GM12873 (cell line): ENCODE measurements around the gene RXFP3.

ENCODE experiments used
- TF ChIP-seq, protein P1 (sequence below): IDR thresholded peaks from 2 replicates; pipeline ENCODE4 v1.5.1; 2012; ENCODE audit warnings: low read depth, mild to moderate bottlenecking, moderate library complexity, low read length, control low read depth; ENCODE audit not compliant: insufficient read depth; ENCODE audit errors: missing control alignments

Gene RXFP3, protein sequence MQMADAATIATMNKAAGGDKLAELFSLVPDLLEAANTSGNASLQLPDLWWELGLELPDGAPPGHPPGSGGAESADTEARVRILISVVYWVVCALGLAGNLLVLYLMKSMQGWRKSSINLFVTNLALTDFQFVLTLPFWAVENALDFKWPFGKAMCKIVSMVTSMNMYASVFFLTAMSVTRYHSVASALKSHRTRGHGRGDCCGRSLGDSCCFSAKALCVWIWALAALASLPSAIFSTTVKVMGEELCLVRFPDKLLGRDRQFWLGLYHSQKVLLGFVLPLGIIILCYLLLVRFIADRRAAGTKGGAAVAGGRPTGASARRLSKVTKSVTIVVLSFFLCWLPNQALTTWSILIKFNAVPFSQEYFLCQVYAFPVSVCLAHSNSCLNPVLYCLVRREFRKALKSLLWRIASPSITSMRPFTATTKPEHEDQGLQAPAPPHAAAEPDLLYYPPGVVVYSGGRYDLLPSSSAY

GRCh38 chr5:33936381-33937016 is at the start of gene RXFP3:
Gene RXFP3 (plus strand): TSS chr5:33936386. CDS start chr5:33936741, 355 bp downstream.
- TF ChIP-seq, protein P1, sequence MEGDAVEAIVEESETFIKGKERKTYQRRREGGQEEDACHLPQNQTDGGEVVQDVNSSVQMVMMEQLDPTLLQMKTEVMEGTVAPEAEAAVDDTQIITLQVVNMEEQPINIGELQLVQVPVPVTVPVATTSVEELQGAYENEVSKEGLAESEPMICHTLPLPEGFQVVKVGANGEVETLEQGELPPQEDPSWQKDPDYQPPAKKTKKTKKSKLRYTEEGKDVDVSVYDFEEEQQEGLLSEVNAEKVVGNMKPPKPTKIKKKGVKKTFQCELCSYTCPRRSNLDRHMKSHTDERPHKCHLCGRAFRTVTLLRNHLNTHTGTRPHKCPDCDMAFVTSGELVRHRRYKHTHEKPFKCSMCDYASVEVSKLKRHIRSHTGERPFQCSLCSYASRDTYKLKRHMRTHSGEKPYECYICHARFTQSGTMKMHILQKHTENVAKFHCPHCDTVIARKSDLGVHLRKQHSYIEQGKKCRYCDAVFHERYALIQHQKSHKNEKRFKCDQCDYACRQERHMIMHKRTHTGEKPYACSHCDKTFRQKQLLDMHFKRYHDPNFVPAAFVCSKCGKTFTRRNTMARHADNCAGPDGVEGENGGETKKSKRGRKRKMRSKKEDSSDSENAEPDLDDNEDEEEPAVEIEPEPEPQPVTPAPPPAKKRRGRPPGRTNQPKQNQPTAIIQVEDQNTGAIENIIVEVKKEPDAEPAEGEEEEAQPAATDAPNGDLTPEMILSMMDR: no peak

- TF ChIP-seq, protein P1: no peak
Measured at GRCh38 chr5:33887268-33887667, 48.9 kb upstream of the RXFP3 start.

- TF ChIP-seq, protein P1: no peak
Measured at GRCh38 chr5:33888587-33888986, 47.6 kb upstream of the RXFP3 start.

- TF ChIP-seq, protein P1: peak; percentile 61
Measured at GRCh38 chr5:33890131-33891032, 45.8 kb upstream of the RXFP3 start.

DNA sequence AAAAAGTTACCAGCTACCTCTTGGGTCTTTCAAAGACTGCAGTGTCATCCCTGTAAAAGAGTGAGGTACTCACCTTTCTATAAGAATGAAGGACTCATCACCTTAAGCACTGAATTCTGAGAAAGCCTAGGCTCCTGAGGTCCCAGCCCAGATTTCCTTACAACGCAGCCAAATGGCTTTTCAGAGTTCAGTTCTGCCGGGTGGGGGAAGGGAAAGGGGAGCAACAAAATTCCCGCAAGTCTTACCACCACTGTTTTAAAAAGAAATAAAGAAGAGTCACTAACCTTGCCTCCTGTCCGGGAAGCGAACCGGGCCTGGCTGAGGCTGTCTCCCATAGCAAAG is 44.8 kb upstream of the RXFP3 start:
- TF ChIP-seq, protein P1: no peak

DNA sequence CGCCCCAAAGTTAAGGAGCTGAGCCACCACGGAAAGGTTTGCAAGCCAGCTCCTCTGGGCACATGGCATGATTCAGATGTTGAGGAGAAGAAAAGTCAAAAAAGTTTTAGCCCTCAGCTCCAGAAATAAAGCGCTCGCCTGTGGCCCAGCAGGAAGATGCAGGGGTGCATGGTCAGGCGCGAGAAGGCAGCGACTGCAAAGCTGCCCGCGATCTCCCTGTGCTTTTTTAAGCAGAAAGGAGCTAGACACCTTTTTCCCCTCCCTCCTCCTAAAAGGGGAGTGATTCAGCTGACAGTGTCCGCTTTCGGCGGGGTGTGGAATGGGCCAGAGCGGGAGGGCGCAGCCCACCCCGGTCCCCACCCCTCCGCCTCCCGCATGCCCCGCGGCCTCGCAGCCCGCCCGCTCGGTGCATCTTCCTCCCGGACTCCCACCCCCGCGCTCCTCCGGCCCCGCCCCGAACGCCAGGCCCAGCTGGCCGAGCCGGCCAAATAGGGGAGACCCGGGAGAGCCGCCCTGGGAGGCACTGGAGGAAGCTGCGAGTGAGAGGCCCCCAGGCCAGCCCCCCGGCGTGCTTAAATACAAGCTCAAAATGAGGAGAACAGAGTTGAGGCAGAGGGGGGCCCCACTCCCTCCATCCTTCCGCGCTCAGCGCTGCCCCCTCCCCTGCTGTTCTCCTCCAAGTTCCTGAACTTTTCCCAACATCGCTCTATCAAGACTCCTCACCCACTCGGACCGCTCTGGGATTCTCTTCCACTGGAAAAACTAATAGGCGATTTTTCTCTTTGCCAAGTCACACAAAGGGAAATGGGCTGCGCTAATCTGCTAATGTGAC is 44.2 kb upstream of the RXFP3 start, which contains the start of gene ADAMTS12:
Gene ADAMTS12, minus strand, starts transcription at position 203 of the 832 bp plus-strand sequence. Its CDS starts 134 bp downstream, at position 69.
- TF ChIP-seq, protein P1: no peak
